ENCODE measurements around the gene LTF. TPM values are rescaled to one million over a fixed set of nuclear protein-coding genes. Genes with fewer than 3 reads are reported as not detected.

LTF gene
- total RNA-seq, 2 experiments from 2014 or later, result not detected

- no peak for ATAC-seq
- Mint-ChIP-seq H3K27ac (no peak overlapping the region), H3K4me3 (no peak overlapping the region), H3K9me3 (ENCODE audit: low read depth) (peaks cover 4% of the 10 kb centered on the region), H3K4me1 (peaks cover 7% of the 10 kb centered on the region), H3K36me3 (no peaks in the 10 kb centered on the region), H3K27me3 (peaks cover 59% of the 10 kb centered on the region)
- DNase-seq, result peak; percentile 39
- CTCF ChIA-PET, result no interaction called here
These were observed 8.6 kb downstream of the LTF start for GRCh38 chr3:46456118-46456517.

GRCh38 chr3:46455231-46456115 is 9.2 kb downstream of the LTF start:
- CTCF ChIA-PET, result no interaction called here
- DNase-seq (peak; percentile 34), ATAC-seq (no peak)
- H3K9me3 Mint-ChIP-seq (ENCODE audit: low read depth), result peaks cover 3% of the 10 kb centered on the region
- no peak overlapping the region for H3K27ac Mint-ChIP-seq
- peaks cover 7% of the 10 kb centered on the region for H3K4me1 Mint-ChIP-seq
- H3K4me3 Mint-ChIP-seq, result no peak overlapping the region
- H3K36me3 Mint-ChIP-seq, result no peaks in the 10 kb centered on the region
- H3K27me3 Mint-ChIP-seq, result peaks cover 58% of the 10 kb centered on the region

- ATAC-seq (no peak), DNase-seq (peak; percentile 27)
- Mint-ChIP-seq H3K36me3 (no peaks in the 10 kb centered on the region), H3K9me3 (ENCODE audit: low read depth) (no peaks in the 10 kb centered on the region), H3K4me1 (peaks cover 7% of the 10 kb centered on the region), H3K27ac (no peak overlapping the region), H3K27me3 (peaks cover 49% of the 10 kb centered on the region), H3K4me3 (no peak overlapping the region)
- CTCF ChIA-PET, result no interaction called here
These were observed 10.1 kb downstream of the LTF start for GRCh38 chr3:46454606-46455005.

GRCh38 chr3:46454209-46454595 is 10.5 kb downstream of the LTF start:
- Mint-ChIP-seq H3K36me3 (no peaks in the 10 kb centered on the region), H3K4me3 (no peak overlapping the region), H3K27me3 (peaks cover 45% of the 10 kb centered on the region), H3K9me3 (ENCODE audit: low read depth) (no peaks in the 10 kb centered on the region), H3K4me1 (peaks cover 7% of the 10 kb centered on the region), H3K27ac (no peak overlapping the region)
- ATAC-seq, result no peak
- CTCF ChIA-PET, result no interaction called here
- DNase-seq, result peak; percentile 37

GRCh38 chr3:46453526-46454208 is 11.0 kb downstream of the LTF start:
- Mint-ChIP-seq H3K27ac (no peak overlapping the region), H3K9me3 (ENCODE audit: low read depth) (no peaks in the 10 kb centered on the region), H3K4me1 (peaks cover 7% of the 10 kb centered on the region), H3K4me3 (no peak overlapping the region), H3K36me3 (no peaks in the 10 kb centered on the region), H3K27me3 (peaks cover 42% of the 10 kb centered on the region)
- peak; percentile 22 for DNase-seq
- CTCF ChIA-PET, result no interaction called here
- no peak for ATAC-seq

- H3K27ac Mint-ChIP-seq, result no peak overlapping the region
- DNase-seq (peak; percentile 27), ATAC-seq (no peak)
- no peaks in the 10 kb centered on the region for H3K36me3 Mint-ChIP-seq
- CTCF ChIA-PET, result interaction anchor here (0.7 to 2.0 kb wide), 7 partner anchors 16 to 112 kb away, joined by 3 to 6 read pairs (median 3); no protein-coding TSS in a partner anchor
- H3K9me3 Mint-ChIP-seq (ENCODE audit: low read depth), result no peaks in the 10 kb centered on the region
- no peak overlapping the region for H3K4me3 Mint-ChIP-seq
- peaks cover 37% of the 10 kb centered on the region for H3K27me3 Mint-ChIP-seq
- peaks cover 7% of the 10 kb centered on the region for H3K4me1 Mint-ChIP-seq
These were observed 14.8 kb downstream of the LTF start for GRCh38 chr3:46449755-46450552.

GRCh38 chr3:46448721-46449120 is 16.0 kb downstream of the LTF start:
- Mint-ChIP-seq H3K4me3 (no peak overlapping the region), H3K27me3 (peaks cover 30% of the 10 kb centered on the region), H3K4me1 (peaks cover 11% of the 10 kb centered on the region), H3K27ac (no peak overlapping the region), H3K9me3 (ENCODE audit: low read depth) (no peaks in the 10 kb centered on the region), H3K36me3 (no peaks in the 10 kb centered on the region)
- no peak for DNase-seq
- no peak for ATAC-seq
- CTCF ChIA-PET, result interaction anchor here (0.6 kb wide), 1 partner anchor 31 kb away, joined by 3 read pairs; no protein-coding TSS in a partner anchor

- no peak overlapping the region for H3K27ac Mint-ChIP-seq
- DNase-seq (no peak), ATAC-seq (no peak)
- peaks cover 17% of the 10 kb centered on the region for H3K27me3 Mint-ChIP-seq
- peaks cover 7% of the 10 kb centered on the region for H3K4me1 Mint-ChIP-seq
- H3K4me3 Mint-ChIP-seq, result no peak overlapping the region
- CTCF ChIA-PET, result no interaction called here
- no peaks in the 10 kb centered on the region for H3K36me3 Mint-ChIP-seq
- no peaks in the 10 kb centered on the region for H3K9me3 Mint-ChIP-seq (ENCODE audit: low read depth)
These were observed 17.3 kb downstream of the LTF start for GRCh38 chr3:46447228-46447985.

- DNase-seq (no peak), ATAC-seq (no peak)
- Mint-ChIP-seq H3K9me3 (ENCODE audit: low read depth) (no peaks in the 10 kb centered on the region), H3K27me3 (peaks cover 4% of the 10 kb centered on the region), H3K27ac (no peak overlapping the region), H3K4me1 (peaks cover 28% of the 10 kb centered on the region), H3K4me3 (no peak overlapping the region), H3K36me3 (no peaks in the 10 kb centered on the region)
- CTCF ChIA-PET, result interaction anchor here (0.7 to 3.0 kb wide), 4 partner anchors 46 to 235 kb away, joined by 3 to 21 read pairs (median 3); no protein-coding TSS in a partner anchor
These were observed 21.9 kb downstream of the LTF start for GRCh38 chr3:46442576-46443530.

- Mint-ChIP-seq H3K4me3 (no peak overlapping the region), H3K4me1 (peaks cover 28% of the 10 kb centered on the region)
These were observed 24.0 kb downstream of the LTF start for GRCh38 chr3:46440531-46441294.

GRCh38 chr3:46438831-46439230 is 25.9 kb downstream of the LTF start:
- CTCF ChIA-PET, result interaction anchor here (1.4 kb wide), 1 partner anchor 32 kb away, joined by 3 read pairs; the partner anchor contains the start of genes CCR5AS and CCRL2
- peaks cover 21% of the 10 kb centered on the region for H3K4me1 Mint-ChIP-seq
- H3K27me3 Mint-ChIP-seq, result no peaks in the 10 kb centered on the region
- H3K36me3 Mint-ChIP-seq, result no peaks in the 10 kb centered on the region
- H3K27ac Mint-ChIP-seq, result no peak overlapping the region
- no peak overlapping the region for H3K4me3 Mint-ChIP-seq
- H3K9me3 Mint-ChIP-seq (ENCODE audit: low read depth), result no peaks in the 10 kb centered on the region
- ATAC-seq (no peak), DNase-seq (no peak)

More at GRCh38 chr3:46440531-46441294, 24.0 kb downstream of the LTF start:
- Mint-ChIP-seq H3K36me3 (no peaks in the 10 kb centered on the region), H3K9me3 (ENCODE audit: low read depth) (no peaks in the 10 kb centered on the region), H3K27ac (peak overlapping the region; percentile 30), H3K27me3 (no peaks in the 10 kb centered on the region)
- peak; percentile 92 for ATAC-seq
- peak; percentile 79 for DNase-seq
- CTCF ChIA-PET, result no interaction called here
